Lung (tissue), 12 donors: Measurements from ENCODE around the gene DUS2. TPM values are rescaled to one million over a fixed set of nuclear protein-coding genes. Genes with fewer than 3 reads are reported as not detected.
"Not testable (repeated sequence)": the region's sequence is repeated elsewhere in the genome, so short reads cannot be mapped to it uniquely, and the experiment has no call there.

Experiments used
- ATAC-seq: fragments of 200-7000 bp; cut with Tn5 transposase; one replicate; pipeline ENCODE4 v1.9.1; 2020; ENCODE audit warnings: moderate number of reproducible peaks; ENCODE audit not compliant: insufficient read depth, low FRiP score
- DNase-seq, 3 donors: peaks; one replicate each; pipeline ENCODE4 v3.0.0-alpha.2; 2013 to 2017
- H3K27ac ChIP-seq, 2 donors: one replicate each; pipeline ENCODE4 v1.5.1; 2013; ENCODE audit warnings: mild to moderate bottlenecking in 2 of 2, moderate library complexity in 2 of 2, control low read depth in 1 of 2, inconsistent platforms in 1 of 2, low read depth in 1 of 2, low read length in 1 of 2
- H3K27me3 ChIP-seq, 3 donors: one replicate each; pipeline ENCODE4 v1.5.1; 2013; ENCODE audit warnings: low read length in 2 of 3; ENCODE audit not compliant: control insufficient read depth in 3 of 3, insufficient read depth in 3 of 3
- H3K36me3 ChIP-seq, 4 donors: one replicate each; pipeline ENCODE4 v1.5.1; 2013; ENCODE audit warnings: low read length in 4 of 4, mild to moderate bottlenecking in 1 of 4, moderate library complexity in 1 of 4; ENCODE audit not compliant: control insufficient read depth in 4 of 4, insufficient read depth in 4 of 4
- H3K4me1 ChIP-seq, 5 donors: one replicate each; pipeline ENCODE4 v1.5.1; 2013; ENCODE audit warnings: low read length in 5 of 5, mild to moderate bottlenecking in 2 of 5, moderate library complexity in 1 of 5; ENCODE audit not compliant: control insufficient read depth in 5 of 5, insufficient read depth in 5 of 5
- H3K4me3 ChIP-seq: one replicate; pipeline ENCODE4 v1.5.1; 2013; ENCODE audit warnings: mild to moderate bottlenecking, control low read depth, moderate library complexity
- H3K9ac ChIP-seq, 2 donors: one replicate each; pipeline ENCODE4 v1.5.1; 2013; ENCODE audit warnings: low read length in 2 of 2, control low read depth in 1 of 2; ENCODE audit not compliant: insufficient read depth in 1 of 2
- H3K9me3 ChIP-seq, 4 donors: one replicate each; pipeline ENCODE4 v1.5.1; 2013; ENCODE audit warnings: low read length in 3 of 4, mild to moderate bottlenecking in 1 of 4, moderate library complexity in 1 of 4; ENCODE audit not compliant: control insufficient read depth in 4 of 4, insufficient read depth in 3 of 4
- WGBS, 2 donors: extraction: QIAGEN DNeasy Blood & Tissue Kit; methylation state at CpG; one replicate each; pipeline ENCODE4 v1.1.7; 2013; 5-methylcytosine and 5-hydroxymethylcytosine counted together
- polyA plus RNA-seq, 2 donors: library from polyadenylated mRNA; stranded (reverse); fragments of 200-250 nt; gene quantifications; one replicate each; pipeline ENCODE4 v1.2.1, GENCODE V29; 2013
- total RNA-seq, 2 donors: library from RNA; depleted of rRNA in 1 of 2; stranded (reverse); fragments of >200 nt in 1 of 2; gene quantifications; one replicate each; pipeline ENCODE4 v1.2.1, GENCODE V29; 2014 to 2021
- TF ChIP-seq, protein P1 (sequence below): IDR thresholded peaks from 2 replicates; pipeline ENCODE4 v1.5.1; 2012; ENCODE audit warnings: mild to moderate bottlenecking; ENCODE audit errors: control extremely low read depth, extremely low read depth
- donor health status: control.
- donor health status: control.
- donor health status: Bipolar disorder and iron deficiency.
- donor health status: healthy.
- donor health status: DM: yes; HTN: yes; CAD: no.

DUS2 gene
- total and polyA plus RNA-seq, 4 donors = 8.1 to 17.1 (median 13.7) TPM

- DNase-seq = no peak
- 95 to 99% methylated on average over 3 of the region's 3 CpGs for WGBS, 2 donors
- TF ChIP-seq, protein P1, sequence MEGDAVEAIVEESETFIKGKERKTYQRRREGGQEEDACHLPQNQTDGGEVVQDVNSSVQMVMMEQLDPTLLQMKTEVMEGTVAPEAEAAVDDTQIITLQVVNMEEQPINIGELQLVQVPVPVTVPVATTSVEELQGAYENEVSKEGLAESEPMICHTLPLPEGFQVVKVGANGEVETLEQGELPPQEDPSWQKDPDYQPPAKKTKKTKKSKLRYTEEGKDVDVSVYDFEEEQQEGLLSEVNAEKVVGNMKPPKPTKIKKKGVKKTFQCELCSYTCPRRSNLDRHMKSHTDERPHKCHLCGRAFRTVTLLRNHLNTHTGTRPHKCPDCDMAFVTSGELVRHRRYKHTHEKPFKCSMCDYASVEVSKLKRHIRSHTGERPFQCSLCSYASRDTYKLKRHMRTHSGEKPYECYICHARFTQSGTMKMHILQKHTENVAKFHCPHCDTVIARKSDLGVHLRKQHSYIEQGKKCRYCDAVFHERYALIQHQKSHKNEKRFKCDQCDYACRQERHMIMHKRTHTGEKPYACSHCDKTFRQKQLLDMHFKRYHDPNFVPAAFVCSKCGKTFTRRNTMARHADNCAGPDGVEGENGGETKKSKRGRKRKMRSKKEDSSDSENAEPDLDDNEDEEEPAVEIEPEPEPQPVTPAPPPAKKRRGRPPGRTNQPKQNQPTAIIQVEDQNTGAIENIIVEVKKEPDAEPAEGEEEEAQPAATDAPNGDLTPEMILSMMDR = no peak
- Histone ChIP-seq H3K9me3 (peaks cover 0 to 4% (median 0%) of the 10 kb centered on the region in 4 donors), H3K27me3 (no peaks in the 10 kb centered on the region), H3K4me1 (peaks cover 0 to 3% (median 0%) of the 10 kb centered on the region in 5 donors), H3K27ac (no peak overlapping the region), H3K9ac (no peak overlapping the region), H3K36me3 (no peaks in the 10 kb centered on the region), H3K4me3 (no peak overlapping the region)
- no peak for ATAC-seq
Observed at GRCh38 chr16:68105611-68106010, 82.5 kb downstream of the DUS2 start.

DNA sequence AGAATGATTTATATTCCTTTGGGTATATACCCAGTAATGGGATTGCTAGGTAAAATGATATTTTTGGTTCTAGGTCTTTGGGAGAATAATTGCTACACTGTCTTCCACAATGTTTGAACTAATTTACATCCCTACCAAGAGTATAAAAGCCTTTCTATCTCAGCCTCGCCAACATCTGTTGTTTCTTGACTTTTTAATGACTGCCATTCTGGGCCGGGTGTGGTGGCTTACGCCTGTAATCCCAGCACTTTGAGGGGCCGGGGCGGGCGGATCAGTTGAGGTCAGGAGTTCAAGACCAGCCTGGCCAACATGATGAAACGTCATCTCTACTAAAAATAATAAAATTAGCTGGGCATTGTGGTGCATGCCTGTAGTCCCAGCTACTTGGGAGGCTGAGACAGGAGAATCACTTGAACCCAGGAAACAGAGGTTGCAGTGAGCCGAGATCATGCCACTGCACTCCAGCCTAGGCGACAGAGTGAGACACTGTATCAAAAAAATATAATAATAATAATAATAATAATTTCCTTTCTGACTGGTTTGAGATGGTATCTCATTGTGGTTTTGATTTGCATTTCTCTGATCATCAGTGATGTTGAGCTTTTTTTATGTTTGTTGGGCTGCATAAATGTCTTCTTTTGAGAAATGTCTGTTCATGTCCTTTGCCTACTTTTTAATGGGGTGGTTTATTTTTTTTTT lies 84.3 kb downstream of the DUS2 start:
- not testable (repeated sequence) for H3K9me3 ChIP-seq, H3K27ac ChIP-seq, H3K36me3 ChIP-seq, H3K9ac ChIP-seq, H3K4me3 ChIP-seq, ATAC-seq, DNase-seq, H3K4me1 ChIP-seq, H3K27me3 ChIP-seq
- 85 to 94% methylated on average over 9 of the region's 9 CpGs for WGBS, 2 donors

DNA sequence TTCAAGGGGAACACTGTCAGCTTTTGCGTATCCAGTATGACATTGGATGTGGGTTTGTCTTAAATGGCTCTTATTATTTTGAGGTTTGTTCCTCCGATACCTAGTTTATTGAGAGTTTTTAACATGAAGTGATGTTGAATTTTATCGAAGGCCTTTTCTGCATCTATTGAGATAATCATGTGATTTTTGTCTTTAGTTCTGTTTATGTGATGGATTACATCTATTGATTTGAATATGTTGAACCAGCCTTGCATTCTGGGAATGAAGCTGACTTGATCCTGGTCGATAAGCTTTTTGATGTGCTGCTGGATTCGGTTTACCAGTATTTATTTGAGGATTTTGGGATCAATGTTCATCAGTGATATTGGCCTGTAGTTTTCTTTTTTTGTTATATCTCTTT lies 86.1 kb downstream of the DUS2 start:
- not testable (repeated sequence) for H3K27ac ChIP-seq, ATAC-seq, H3K27me3 ChIP-seq, H3K4me1 ChIP-seq, H3K4me3 ChIP-seq, H3K36me3 ChIP-seq, H3K9ac ChIP-seq, H3K9me3 ChIP-seq, DNase-seq
- 98 to 99% methylated on average over 5 of the region's 5 CpGs for WGBS, 2 donors

GRCh38 chr16:68110611-68111010 lies 87.5 kb downstream of the DUS2 start:
- not testable (repeated sequence) for ATAC-seq, H3K4me3 ChIP-seq, H3K9me3 ChIP-seq, H3K27me3 ChIP-seq, DNase-seq, H3K27ac ChIP-seq, H3K9ac ChIP-seq, H3K4me1 ChIP-seq, H3K36me3 ChIP-seq
- WGBS, 2 donors = 95 to 100% methylated on average over 2 of the region's 2 CpGs

DNA sequence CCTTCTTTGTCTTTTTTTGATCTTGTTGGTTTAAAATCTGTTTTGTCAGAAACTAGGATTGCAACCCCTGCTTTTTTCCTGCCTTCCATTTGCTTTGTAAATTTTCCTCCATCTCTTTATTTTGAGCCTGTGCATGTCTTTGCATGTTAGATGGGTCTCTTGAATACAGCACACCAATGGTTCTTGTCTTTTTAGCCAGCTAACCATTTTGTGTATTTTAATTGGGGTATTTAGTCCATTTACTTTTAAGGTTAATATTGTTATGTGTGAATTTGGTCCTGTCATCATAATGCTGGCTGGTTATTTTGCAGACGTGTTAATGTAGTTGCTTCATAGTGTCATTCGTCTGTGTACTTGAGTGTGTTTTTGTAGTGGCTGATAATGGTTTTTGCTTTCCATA lies 88.3 kb downstream of the DUS2 start:
- DNase-seq = no peak
- Histone ChIP-seq H3K27ac (no peak overlapping the region), H3K27me3 (no peaks in the 10 kb centered on the region), H3K9ac (no peak overlapping the region), H3K36me3 (peaks cover 0 to 2% (median 0%) of the 10 kb centered on the region in 4 donors), H3K4me1 (peaks cover 0 to 8% (median 0%) of the 10 kb centered on the region in 5 donors), H3K4me3 (no peak overlapping the region), H3K9me3 (peaks cover 0 to 8% (median 1%) of the 10 kb centered on the region in 4 donors)
- no peak for ATAC-seq
- TF ChIP-seq, protein P1 = no peak
- 75 to 88% methylated on average over 2 of the region's 2 CpGs for WGBS, 2 donors
